Fibroblast of lung (primary cell): Measurements from ENCODE around the gene ASGR1. TPM values are rescaled to one million over a fixed set of nuclear protein-coding genes. Genes with fewer than 3 reads are reported as not detected.

Source experiments
- DNase-seq, 2 donors: peaks; one replicate each; pipeline versions ENCODE4 v3.0.0 to v3.0.0-alpha.2; 2010; ENCODE audit warnings: low read depth in 2 of 2
- H2AFZ ChIP-seq: 2 replicates; pipeline ENCODE4 v1.5.1; 2012; ENCODE audit warnings: low read length, control low read depth, inconsistent platforms
- H3K27ac ChIP-seq: 2 replicates; pipeline ENCODE4 v1.5.1; 2011; ENCODE audit warnings: low read length, control low read depth; ENCODE audit not compliant: insufficient read depth
- H3K27me3 ChIP-seq: 2 replicates; pipeline ENCODE4 v1.5.1; 2011; ENCODE audit warnings: mild to moderate bottlenecking, low read length; ENCODE audit not compliant: control insufficient read depth, insufficient read depth
- H3K36me3 ChIP-seq: 2 replicates; pipeline ENCODE4 v1.5.1; 2011; ENCODE audit warnings: low read length; ENCODE audit not compliant: control insufficient read depth, insufficient read depth
- H3K4me1 ChIP-seq: 2 replicates; pipeline ENCODE4 v1.5.1; 2011; ENCODE audit warnings: low read length; ENCODE audit not compliant: control insufficient read depth, insufficient read depth; ENCODE audit errors: extremely low read depth
- H3K4me2 ChIP-seq: 2 replicates; pipeline ENCODE4 v1.5.1; 2011; ENCODE audit warnings: low read length, control low read depth; ENCODE audit not compliant: insufficient read depth; ENCODE audit errors: extremely low read depth
- H3K4me3 ChIP-seq, 4 experiments: fragments of 200-600 bp in 1 of 4; sonication (generic) in 1 of 4; replicated peaks in 1 of 4; 2 replicates each; pipeline ENCODE4 v1.5.1; 2011 to 2016; ENCODE audit warnings: low read length in 4 of 4, low read depth in 3 of 4, mild to moderate bottlenecking in 3 of 4, control low read depth in 2 of 4, inconsistent platforms in 1 of 4, mixed read lengths in 1 of 4; ENCODE audit not compliant: insufficient read depth in 1 of 4; ENCODE audit errors: control extremely low read depth in 1 of 4
- H3K79me2 ChIP-seq: 2 replicates; pipeline ENCODE4 v1.5.1; 2012; ENCODE audit warnings: mild to moderate bottlenecking, low read length, inconsistent platforms; ENCODE audit not compliant: control insufficient read depth, insufficient read depth
- H3K9ac ChIP-seq: 2 replicates; pipeline ENCODE4 v1.5.1; 2011; ENCODE audit warnings: mild to moderate bottlenecking, low read length, control low read depth; ENCODE audit not compliant: insufficient read depth
- H3K9me3 ChIP-seq: 2 replicates; pipeline ENCODE4 v1.5.1; 2012; ENCODE audit warnings: low read depth, low read length; ENCODE audit not compliant: control insufficient read depth, insufficient read depth
- H4K20me1 ChIP-seq: 2 replicates; pipeline ENCODE4 v1.5.1; 2011; ENCODE audit warnings: low read length; ENCODE audit not compliant: control insufficient read depth, insufficient read depth; ENCODE audit errors: extremely low read depth
- EZH2 ChIP-seq: IDR thresholded peaks from 2 replicates; pipeline ENCODE4 v1.5.1; 2012; ENCODE audit warnings: low read length, control low read depth, mild to moderate bottlenecking; ENCODE audit errors: missing control alignments
- polyA plus RNA-seq, 2 donors: library from polyadenylated mRNA; depleted of rRNA in 1 of 2; stranded (reverse) in 1 of 2; unstranded in 1 of 2; fragments of >200 nt; gene quantifications; 2 replicates each; pipeline ENCODE4 v1.2.1, GENCODE V29; 2011 to 2012; ENCODE audit warnings: missing spikeins in 1 of 2
- total RNA-seq: library from RNA; depleted of rRNA; stranded (reverse); fragments of >200 nt; gene quantifications from 2 replicates; pipeline ENCODE4 v1.2.1, GENCODE V29; 2014
- TF ChIP-seq, protein P1 (sequence below), 2 donors: IDR thresholded peaks in 1 of 2; conservative IDR thresholded peaks in 1 of 2; 1 replicate in 1 of 2; 2 replicates in 1 of 2; pipeline ENCODE4 v1.5.1; 2011 to 2012; ENCODE audit warnings: low read length in 2 of 2, control low read depth in 1 of 2, inconsistent platforms in 1 of 2, low read depth in 1 of 2, mild to moderate bottlenecking in 1 of 2

The ASGR1 gene
- total and polyA plus RNA-seq, 2 donors (not counting 1 experiment from before 2014, with no cell fraction given) = 0.14 to 0.66 TPM

DNA sequence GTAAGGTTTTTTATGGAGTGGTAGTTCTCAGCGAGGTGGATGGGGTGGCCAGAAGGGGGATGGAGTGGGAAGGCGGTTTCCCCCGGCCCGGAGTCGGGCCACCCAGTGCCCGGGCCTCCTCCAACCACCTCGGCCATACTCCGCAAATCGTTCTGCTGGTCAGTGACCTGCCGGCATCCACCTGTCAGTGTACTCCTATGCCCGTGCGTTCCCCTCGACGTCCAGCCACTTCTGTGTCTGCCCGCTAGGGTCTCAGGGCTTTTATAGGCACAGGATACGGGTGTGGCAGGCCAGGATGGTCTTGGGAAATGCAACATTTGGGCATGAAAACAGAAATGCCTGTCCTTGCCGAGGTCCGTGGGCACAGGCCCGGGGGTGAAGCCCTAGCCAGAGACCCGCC, 45.3 kb downstream of the ASGR1 start:
- Histone ChIP-seq H2AFZ (no peak overlapping the region), H3K27me3 (peaks cover 19% of the 10 kb centered on the region), H4K20me1 (no peaks in the 10 kb centered on the region), H3K4me3 (no peak overlapping the region), H3K27ac (no peak overlapping the region), H3K36me3 (no peaks in the 10 kb centered on the region), H3K9ac (no peak overlapping the region), H3K4me1 (no peaks in the 10 kb centered on the region), H3K4me2 (no peak overlapping the region), H3K9me3 (no peaks in the 10 kb centered on the region), H3K79me2 (no peaks in the 10 kb centered on the region)
- no peak for TF ChIP-seq EZH2
- TF ChIP-seq, protein P1, sequence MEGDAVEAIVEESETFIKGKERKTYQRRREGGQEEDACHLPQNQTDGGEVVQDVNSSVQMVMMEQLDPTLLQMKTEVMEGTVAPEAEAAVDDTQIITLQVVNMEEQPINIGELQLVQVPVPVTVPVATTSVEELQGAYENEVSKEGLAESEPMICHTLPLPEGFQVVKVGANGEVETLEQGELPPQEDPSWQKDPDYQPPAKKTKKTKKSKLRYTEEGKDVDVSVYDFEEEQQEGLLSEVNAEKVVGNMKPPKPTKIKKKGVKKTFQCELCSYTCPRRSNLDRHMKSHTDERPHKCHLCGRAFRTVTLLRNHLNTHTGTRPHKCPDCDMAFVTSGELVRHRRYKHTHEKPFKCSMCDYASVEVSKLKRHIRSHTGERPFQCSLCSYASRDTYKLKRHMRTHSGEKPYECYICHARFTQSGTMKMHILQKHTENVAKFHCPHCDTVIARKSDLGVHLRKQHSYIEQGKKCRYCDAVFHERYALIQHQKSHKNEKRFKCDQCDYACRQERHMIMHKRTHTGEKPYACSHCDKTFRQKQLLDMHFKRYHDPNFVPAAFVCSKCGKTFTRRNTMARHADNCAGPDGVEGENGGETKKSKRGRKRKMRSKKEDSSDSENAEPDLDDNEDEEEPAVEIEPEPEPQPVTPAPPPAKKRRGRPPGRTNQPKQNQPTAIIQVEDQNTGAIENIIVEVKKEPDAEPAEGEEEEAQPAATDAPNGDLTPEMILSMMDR (conservative IDR thresholded peaks at IDR 0.05 in 1 of 2, IDR thresholded peaks at IDR 0.05 in 1 of 2; ENCODE audit: low read depth in 1 of 2, low read length in 2 of 2) = no peak
- DNase-seq = no peak

DNA sequence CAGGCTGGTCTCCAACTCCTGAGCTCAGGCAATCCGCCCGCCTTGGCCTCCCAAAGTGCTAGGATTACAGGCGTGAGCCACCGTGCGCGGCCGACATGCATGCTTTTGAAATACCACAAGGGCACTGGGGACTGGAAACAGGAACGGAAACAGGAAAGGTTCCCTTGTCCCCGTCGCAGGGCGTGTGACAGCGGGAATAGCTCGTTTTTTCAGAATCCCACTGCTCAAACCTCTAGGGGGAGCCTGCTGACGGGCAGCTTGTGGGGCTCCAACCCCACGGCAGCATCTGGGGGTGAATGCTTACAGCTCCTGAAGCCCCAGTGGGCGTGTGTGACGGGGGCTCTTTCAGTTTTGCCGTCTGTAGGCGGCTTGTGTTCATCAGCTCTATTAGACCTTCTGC, 45.7 kb downstream of the ASGR1 start:
- H3K4me3 ChIP-seq = no peak overlapping the region
- no peak for DNase-seq
- H3K79me2 ChIP-seq = no peaks in the 10 kb centered on the region
- peaks cover 15% of the 10 kb centered on the region for H3K27me3 ChIP-seq
- H3K9me3 ChIP-seq = no peaks in the 10 kb centered on the region
- no peaks in the 10 kb centered on the region for H3K4me1 ChIP-seq
- TF ChIP-seq, protein P1 (conservative IDR thresholded peaks at IDR 0.05 in 1 of 2, IDR thresholded peaks at IDR 0.05 in 1 of 2; ENCODE audit: low read depth in 1 of 2, low read length in 2 of 2) = peak; percentile 27 to 41
- TF ChIP-seq EZH2 = no peak
- H3K36me3 ChIP-seq = no peaks in the 10 kb centered on the region
- no peak overlapping the region for H3K9ac ChIP-seq
- H2AFZ ChIP-seq = no peak overlapping the region
- no peak overlapping the region for H3K27ac ChIP-seq
- no peak overlapping the region for H3K4me2 ChIP-seq
- H4K20me1 ChIP-seq = no peaks in the 10 kb centered on the region

DNA sequence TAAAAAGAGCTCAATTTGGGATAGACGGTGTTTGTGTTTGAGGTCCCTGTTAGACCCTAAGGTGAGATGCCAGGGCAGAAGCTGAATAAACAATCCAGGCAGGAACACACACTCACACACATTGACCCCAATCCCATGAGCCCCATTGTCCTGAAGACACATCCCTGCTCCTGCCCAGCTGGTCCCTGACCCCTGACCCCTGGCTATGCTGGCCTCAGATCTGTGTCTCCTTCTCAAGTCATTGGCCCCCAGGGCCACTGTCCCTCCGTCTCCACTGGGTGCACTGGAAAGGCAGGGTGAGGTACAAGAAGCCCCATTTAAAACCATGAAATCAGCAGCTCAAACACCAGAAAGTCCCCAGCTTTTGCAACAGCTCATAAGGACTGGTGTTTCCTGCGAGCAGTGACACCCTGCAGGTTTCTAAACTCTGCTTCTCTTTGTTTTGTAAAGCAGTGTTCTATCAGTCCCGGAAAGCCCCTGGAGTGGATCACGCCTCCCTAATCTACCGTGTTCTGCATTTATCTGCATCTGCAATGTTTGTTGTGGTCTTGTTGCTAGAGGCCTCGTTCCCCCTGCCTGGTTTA, 46.6 kb downstream of the ASGR1 start:
- H3K79me2 ChIP-seq = no peaks in the 10 kb centered on the region
- peaks cover 12% of the 10 kb centered on the region for H3K27me3 ChIP-seq
- no peaks in the 10 kb centered on the region for H4K20me1 ChIP-seq
- H3K4me2 ChIP-seq = no peak overlapping the region
- H3K36me3 ChIP-seq = no peaks in the 10 kb centered on the region
- no peaks in the 10 kb centered on the region for H3K9me3 ChIP-seq
- TF ChIP-seq, protein P1 (conservative IDR thresholded peaks at IDR 0.05 in 1 of 2, IDR thresholded peaks at IDR 0.05 in 1 of 2; ENCODE audit: low read depth in 1 of 2, low read length in 2 of 2) = no peak
- TF ChIP-seq EZH2 = no peak
- no peak for DNase-seq
- H3K9ac ChIP-seq = no peak overlapping the region
- H2AFZ ChIP-seq = no peak overlapping the region
- no peaks in the 10 kb centered on the region for H3K4me1 ChIP-seq
- H3K4me3 ChIP-seq = no peak overlapping the region
- H3K27ac ChIP-seq = no peak overlapping the region
